ENCODE results near the gene CHI3L2.
A peak's percentile ranks its signal among the peaks of the same experiment; 100 is the strongest.

The CHI3L2 gene

GRCh38 chr1:111256988-111257658 lies 29.6 kb downstream of the CHI3L2 start:
- DNase-seq, result no peak

- no peak for DNase-seq
These were observed 40.4 kb downstream of the CHI3L2 start for GRCh38 chr1:111267801-111268508.

- no peak for DNase-seq
These were observed 42.4 kb downstream of the CHI3L2 start for GRCh38 chr1:111269825-111270406.

GRCh38 chr1:111270771-111271463 lies 43.4 kb downstream of the CHI3L2 start:
- DNase-seq, result no peak

GRCh38 chr1:111271464-111271801 lies 43.9 kb downstream of the CHI3L2 start:
- DNase-seq, result no peak

- no peak for DNase-seq
These were observed 44.6 kb downstream of the CHI3L2 start for GRCh38 chr1:111272081-111272480.

- peak in 1 of 5 experiments; percentile 52 for DNase-seq
These were observed 47.1 kb downstream of the CHI3L2 start for GRCh38 chr1:111274653-111275052.

GRCh38 chr1:111275079-111275478 lies 47.6 kb downstream of the CHI3L2 start:
- peak in 1 of 5 experiments; percentile 26 for DNase-seq

GRCh38 chr1:111275780-111276433 lies 48.4 kb downstream of the CHI3L2 start:
- DNase-seq, result no peak

- peak in 1 of 5 experiments; percentile 10 for DNase-seq
These were observed 51.6 kb downstream of the CHI3L2 start for GRCh38 chr1:111279144-111279543.

- DNase-seq, result no peak
These were observed 52.8 kb downstream of the CHI3L2 start for GRCh38 chr1:111280267-111280666.

- DNase-seq, result no peak
These were observed 53.9 kb downstream of the CHI3L2 start for GRCh38 chr1:111281411-111281810.

GRCh38 chr1:111283838-111284237 lies 56.3 kb downstream of the CHI3L2 start:
- no peak for DNase-seq

- no peak for DNase-seq
These were observed 58.4 kb downstream of the CHI3L2 start for GRCh38 chr1:111285879-111286278.

- DNase-seq, result no peak
These were observed 59.4 kb downstream of the CHI3L2 start for GRCh38 chr1:111286912-111287311.

GRCh38 chr1:111289371-111289770 lies 61.9 kb downstream of the CHI3L2 start:
- DNase-seq, result no peak

GRCh38 chr1:111290104-111290503 lies 62.6 kb downstream of the CHI3L2 start:
- DNase-seq, result no peak

GRCh38 chr1:111290630-111291029 lies 63.1 kb downstream of the CHI3L2 start, which contains the start of gene CHIA:
CHIA (plus strand) TSS chr1:111290851; CDS start chr1:111310468, 19,617 bp downstream.
- DNase-seq, result no peak
